ENCODE results near the gene SYCP2L.
"Not testable (repeated sequence)": the region's sequence is repeated elsewhere in the genome, so short reads cannot be mapped to it uniquely, and the experiment has no call there.

Gene SYCP2L

GRCh38 chr6:10886691-10887502, at the start of gene SYCP2L:
SYCP2L (plus strand) TSS chr6:10887052; CDS start chr6:10887127, 75 bp downstream.
- peak; percentile 57 for DNase-seq

GRCh38 chr6:10837622-10837994, 49.2 kb upstream of the SYCP2L start:
- peak; percentile 43 for DNase-seq

- DNase-seq, result peak; percentile 88
Measured at GRCh38 chr6:10837995-10838793, 48.7 kb upstream of the SYCP2L start, which contains the start of gene MAK. MAK (minus strand) TSS chr6:10838539; CDS start chr6:10830648, 7,891 bp downstream.

GRCh38 chr6:10838794-10839333, 48.0 kb upstream of the SYCP2L start:
- no peak for DNase-seq

- no peak for DNase-seq
Measured at GRCh38 chr6:10843554-10843953, 43.3 kb upstream of the SYCP2L start.

DNA sequence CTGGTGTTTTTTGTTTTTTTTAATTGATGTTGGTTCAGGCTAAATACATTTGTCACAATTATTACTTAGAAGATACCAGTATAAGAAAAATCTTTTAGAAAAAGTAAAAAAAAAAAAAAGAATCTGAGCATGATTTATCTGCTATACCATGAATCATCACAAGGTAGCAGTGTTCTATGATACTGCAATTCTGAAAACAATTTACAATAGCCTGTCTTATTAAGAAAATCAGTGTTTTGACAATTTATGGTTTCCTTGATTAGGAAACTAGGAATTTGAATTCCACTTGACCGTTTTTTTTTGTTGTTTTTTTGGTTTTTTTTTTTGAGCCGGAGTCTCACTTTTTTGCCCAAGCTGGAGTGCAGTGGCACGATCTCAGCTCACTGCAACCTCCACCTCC, 39.2 kb upstream of the SYCP2L start:
- DNase-seq, result no peak

- DNase-seq, result no peak
Measured at GRCh38 chr6:10849901-10850300, 37.0 kb upstream of the SYCP2L start.

GRCh38 chr6:10850728-10851127, 36.1 kb upstream of the SYCP2L start:
- DNase-seq, result no peak

DNA sequence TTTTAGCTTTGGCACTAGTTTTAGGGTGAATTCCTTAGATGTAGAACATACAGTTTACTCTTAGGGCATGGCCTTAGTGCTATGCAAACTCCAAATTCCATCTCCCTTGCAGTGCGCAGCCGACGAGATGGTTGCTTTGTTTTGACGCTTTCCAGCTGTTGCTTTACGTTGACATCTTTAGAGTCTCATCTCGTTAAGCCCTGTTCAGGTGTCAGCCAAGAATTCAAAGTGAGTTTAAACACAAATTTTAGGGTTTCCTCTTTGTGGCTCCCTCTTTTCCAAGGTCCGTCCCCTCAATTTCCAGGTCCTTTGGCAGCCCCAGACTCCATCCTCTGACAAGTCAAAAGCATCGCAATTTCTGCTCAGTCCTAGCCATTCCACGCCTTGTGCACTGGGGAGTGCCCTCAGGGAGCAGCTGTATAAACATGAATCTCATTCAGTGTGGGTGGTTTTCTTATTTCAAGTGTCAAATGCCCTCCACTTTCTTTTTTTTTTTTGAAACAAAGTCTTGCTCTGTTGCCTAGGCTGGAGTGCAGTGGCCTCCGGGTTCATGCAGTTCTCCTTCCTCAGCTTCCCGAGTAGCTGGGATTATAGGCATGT, 34.4 kb upstream of the SYCP2L start:
- no peak for DNase-seq

DNA sequence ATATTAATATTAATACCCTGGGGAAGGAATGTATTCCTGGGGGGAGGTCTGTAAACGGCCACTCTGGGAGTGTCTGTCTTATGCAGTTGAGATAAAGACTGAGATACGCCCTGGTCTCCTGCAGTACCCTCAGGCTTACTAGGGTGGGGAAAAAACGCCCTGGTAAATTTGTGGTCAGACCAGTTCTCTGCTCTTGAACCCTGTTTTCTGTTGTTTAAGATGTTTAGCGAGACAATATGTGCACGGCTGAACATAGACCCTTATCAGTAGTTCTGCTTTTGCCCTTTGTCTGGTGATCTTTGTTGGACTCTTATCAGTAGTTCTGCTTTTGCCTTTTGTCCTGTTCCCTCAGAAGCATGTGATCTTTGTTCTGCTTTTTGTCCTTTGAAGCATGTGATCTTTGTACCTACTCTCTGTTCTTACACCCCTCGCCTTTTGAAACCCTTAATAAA, 33.0 kb upstream of the SYCP2L start:
- DNase-seq, result not testable (repeated sequence)

GRCh38 chr6:10854922-10855632, 31.8 kb upstream of the SYCP2L start:
- no peak for DNase-seq

DNA sequence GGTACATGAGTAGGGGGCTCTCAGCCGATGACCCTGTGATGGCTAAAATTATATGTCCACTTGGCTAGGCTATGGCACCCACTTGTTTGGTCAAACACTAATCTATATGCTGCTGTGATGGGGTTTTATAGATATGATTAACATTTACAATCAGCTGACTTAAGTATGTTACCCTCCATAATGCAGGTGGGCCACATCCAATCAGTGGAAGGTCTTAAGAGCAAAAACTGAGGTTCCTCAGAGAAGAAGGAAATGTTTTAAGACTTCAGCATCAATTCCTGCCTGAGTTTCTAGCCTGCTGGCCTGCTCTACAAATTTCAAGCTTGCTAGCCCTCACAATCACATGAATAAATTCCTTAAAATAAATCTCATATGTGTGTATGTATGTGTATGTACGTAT, 29.6 kb upstream of the SYCP2L start:
- no peak for DNase-seq

- no peak for DNase-seq
Measured at GRCh38 chr6:10861086-10861485, 25.8 kb upstream of the SYCP2L start.

- DNase-seq, result no peak
Measured at GRCh38 chr6:10862361-10862760, 24.5 kb upstream of the SYCP2L start.

- not testable (repeated sequence) for DNase-seq
Measured at GRCh38 chr6:10863031-10863430, 23.8 kb upstream of the SYCP2L start.

DNA sequence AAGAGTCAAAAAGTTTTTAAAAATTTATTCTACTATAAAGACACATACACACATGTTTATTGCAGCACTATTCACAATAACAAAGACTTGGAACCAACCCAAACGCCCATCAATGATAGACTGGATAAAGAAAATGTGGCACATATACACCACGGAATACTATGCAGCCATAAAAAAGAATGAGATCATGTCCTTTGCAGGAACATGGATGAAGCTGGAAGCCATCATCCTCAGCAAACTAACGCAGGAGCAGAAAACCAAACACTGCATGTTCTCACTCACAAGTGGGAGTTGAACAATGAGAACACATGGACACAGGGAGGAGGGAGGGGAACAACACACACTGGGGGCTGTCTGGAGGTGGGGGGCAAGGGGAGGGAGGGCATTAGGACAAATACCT, 20.1 kb upstream of the SYCP2L start:
- DNase-seq, result not testable (repeated sequence)

DNA sequence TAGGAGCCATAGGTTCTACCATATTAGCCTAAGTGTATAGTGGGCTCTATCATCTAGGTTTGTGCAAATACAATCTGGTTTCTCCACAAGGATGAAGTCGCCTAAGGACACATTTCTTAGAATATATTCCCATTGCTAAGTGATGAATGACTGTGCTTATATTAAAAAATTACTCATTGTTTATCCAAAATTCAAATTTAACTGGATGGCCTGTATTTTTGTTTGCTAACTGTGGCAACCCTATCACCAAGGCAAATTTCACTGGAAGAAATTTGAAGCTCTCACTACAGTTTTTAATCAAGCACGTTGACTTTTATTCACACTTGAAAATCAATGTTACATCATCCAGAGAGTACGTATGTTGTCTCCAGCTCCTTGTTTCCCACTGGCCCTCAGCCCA, 18.9 kb upstream of the SYCP2L start:
- no peak for DNase-seq

DNA sequence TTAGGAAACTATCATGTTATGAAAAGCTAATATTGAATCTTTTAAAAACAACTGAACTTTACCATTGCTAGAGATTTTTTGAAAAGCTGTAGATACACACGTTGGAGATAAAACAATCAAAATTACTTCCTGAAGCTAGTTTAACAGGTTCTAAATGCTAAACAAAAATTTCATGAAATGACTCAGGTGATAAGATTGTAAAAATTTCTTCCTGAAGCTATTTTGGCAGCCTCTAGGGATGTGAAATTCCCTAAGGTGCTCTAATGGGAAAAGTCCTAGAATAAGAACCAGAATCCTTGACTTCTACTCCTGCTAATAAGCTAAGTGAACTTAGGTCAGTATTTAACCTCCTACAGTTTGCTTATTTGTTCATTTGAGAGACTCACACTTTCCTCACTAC, 13.5 kb upstream of the SYCP2L start:
- no peak for DNase-seq

GRCh38 chr6:10874207-10874606, 12.6 kb upstream of the SYCP2L start:
- DNase-seq, result no peak

DNA sequence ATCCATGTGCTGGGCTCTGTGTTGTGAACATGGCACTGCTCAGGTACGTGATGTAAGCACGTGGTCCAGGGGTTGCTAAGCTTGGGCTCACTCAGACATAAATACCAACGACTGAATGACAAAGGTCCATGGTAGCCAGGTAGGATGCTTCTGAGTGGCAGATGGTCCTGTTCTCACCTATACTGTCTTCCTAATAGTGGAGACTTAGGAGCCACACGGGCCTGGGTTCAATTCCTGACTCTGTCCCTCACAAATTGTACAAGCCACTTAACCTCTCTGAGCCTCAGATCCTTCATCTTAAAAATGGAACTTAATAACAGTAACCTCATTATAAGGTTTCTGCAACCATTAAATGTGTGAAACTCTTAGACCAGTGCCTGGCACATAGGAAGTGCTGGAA, 11.8 kb upstream of the SYCP2L start:
- DNase-seq, result no peak

GRCh38 chr6:10877012-10877411, 9.8 kb upstream of the SYCP2L start:
- DNase-seq, result no peak

DNA sequence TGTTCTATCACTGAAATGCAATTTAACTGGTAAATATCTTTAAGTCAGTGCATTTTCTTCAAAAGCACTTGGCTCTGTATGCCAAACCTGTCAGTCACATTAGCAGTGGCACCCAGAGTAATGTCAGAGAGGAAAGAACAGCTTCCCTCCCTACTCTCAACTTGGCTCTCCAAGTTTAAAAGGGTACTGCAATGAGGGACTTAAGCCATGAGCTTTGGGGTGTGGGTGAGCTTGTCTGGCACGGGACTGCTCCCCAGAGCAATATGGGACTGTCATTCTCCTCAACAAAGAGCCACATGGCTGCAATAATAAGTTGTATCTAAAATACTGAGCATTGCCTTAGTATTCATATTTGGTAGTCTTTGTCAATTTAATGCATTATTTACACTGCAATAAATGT, 9.0 kb upstream of the SYCP2L start:
- DNase-seq, result no peak

DNA sequence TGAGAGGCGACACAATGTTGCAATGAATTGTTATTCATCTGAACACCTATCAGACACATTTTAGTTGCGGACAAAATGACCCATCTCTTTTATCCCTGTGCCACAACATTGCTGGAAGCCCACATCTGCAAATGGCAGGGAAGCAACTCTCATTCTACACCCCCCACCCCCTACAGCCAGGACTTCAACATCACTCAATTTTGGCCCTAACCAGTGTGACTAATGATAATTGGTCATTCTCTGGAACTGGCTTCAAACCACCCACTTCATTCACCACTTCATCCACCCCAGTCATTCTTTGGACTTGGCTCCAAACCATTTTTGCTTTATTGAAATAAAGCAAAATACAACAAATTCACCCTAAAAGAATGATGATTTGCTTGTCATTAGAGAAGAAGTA, 6.5 kb upstream of the SYCP2L start:
- DNase-seq, result no peak

All from right forelimb (tissue), 1 donor.